Brain microvascular endothelial cell (primary cell): ENCODE results near the gene STPG4.
"Not testable (repeated sequence)": the region's sequence is repeated elsewhere in the genome, so short reads cannot be mapped to it uniquely, and the experiment has no call there.

Source experiments
- DNase-seq: peaks from one replicate; pipeline ENCODE4 v3.0.0-alpha.2; 2020
- H3K27ac ChIP-seq: fragments of 250-450 bp; sonication (Bioruptor Pico); 2 replicates; pipeline ENCODE4 v1.5.1; 2020; ENCODE audit warnings: mild to moderate bottlenecking, moderate library complexity
- H3K27me3 ChIP-seq: fragments of 250-450 bp; sonication (Bioruptor Pico); replicated peaks from 2 replicates; pipeline ENCODE4 v1.5.1; 2020; ENCODE audit warnings: mild to moderate bottlenecking
- H3K36me3 ChIP-seq: fragments of 250-450 bp; sonication (Bioruptor Pico); replicated peaks from 2 replicates; pipeline ENCODE4 v1.5.1; 2020; ENCODE audit warnings: mild to moderate bottlenecking
- H3K4me3 ChIP-seq: 2 replicates; pipeline ENCODE4 v1.5.1; 2011; ENCODE audit warnings: low read depth, mild to moderate bottlenecking, control low read depth, low read length, moderate library complexity
- CTCF ChIP-seq: IDR thresholded peaks from 2 replicates; pipeline ENCODE4 v1.5.1; 2011; ENCODE audit warnings: low read depth, mild to moderate bottlenecking, moderate library complexity, low read length, control low read depth, inconsistent platforms; ENCODE audit errors: missing control alignments
- in situ Hi-C: cut with HindIII; loops from 2 replicates; pipeline ENCODE4 v1.10.0; 2017; ENCODE audit warnings: low sequenced_read_pairs, low pct_ligation_motif_present

Gene STPG4

GRCh38 chr2:47109007-47109375 lies 46.1 kb downstream of the STPG4 start:
- in situ Hi-C loops = no loop called here
- Histone ChIP-seq H3K4me3 (no peak overlapping the region), H3K27me3 (no peaks in the 10 kb centered on the region), H3K27ac (no peak overlapping the region), H3K36me3 (no peaks in the 10 kb centered on the region)
- no peak for DNase-seq
- TF ChIP-seq CTCF = no peak

GRCh38 chr2:47108267-47109006 lies 46.7 kb downstream of the STPG4 start:
- in situ Hi-C loops, H3K27me3 ChIP-seq, H3K36me3 ChIP-seq, H3K4me3 ChIP-seq, DNase-seq, H3K27ac ChIP-seq: not testable (repeated sequence)

GRCh38 chr2:47107201-47107600 lies 47.9 kb downstream of the STPG4 start:
- H3K27me3 ChIP-seq, H3K27ac ChIP-seq, H3K36me3 ChIP-seq, in situ Hi-C loops, DNase-seq, H3K4me3 ChIP-seq: not testable (repeated sequence)

- H3K4me3 ChIP-seq, H3K36me3 ChIP-seq, H3K27ac ChIP-seq, DNase-seq, H3K27me3 ChIP-seq, in situ Hi-C loops: not testable (repeated sequence)
Measured at GRCh38 chr2:47106231-47106630, 48.9 kb downstream of the STPG4 start.

- H3K4me3 ChIP-seq, DNase-seq, H3K36me3 ChIP-seq, H3K27me3 ChIP-seq, in situ Hi-C loops, H3K27ac ChIP-seq: not testable (repeated sequence)
Measured at GRCh38 chr2:47099712-47100111, 55.4 kb downstream of the STPG4 start.

GRCh38 chr2:47098953-47099352 lies 56.2 kb downstream of the STPG4 start:
- H3K27me3 ChIP-seq = no peaks in the 10 kb centered on the region
- DNase-seq = no peak
- H3K36me3 ChIP-seq = no peaks in the 10 kb centered on the region
- no peak overlapping the region for H3K27ac ChIP-seq
- H3K4me3 ChIP-seq = no peak overlapping the region
- TF ChIP-seq CTCF = no peak
- in situ Hi-C loops = no loop called here

- TF ChIP-seq CTCF = no peak
- Histone ChIP-seq H3K36me3 (no peaks in the 10 kb centered on the region), H3K27me3 (no peaks in the 10 kb centered on the region), H3K27ac (no peak overlapping the region), H3K4me3 (no peak overlapping the region)
- in situ Hi-C loops = no loop called here
- no peak for DNase-seq
Measured at GRCh38 chr2:47097563-47097962, 57.5 kb downstream of the STPG4 start.

- in situ Hi-C loops = no loop called here
- Histone ChIP-seq H3K36me3 (no peaks in the 10 kb centered on the region), H3K27me3 (no peaks in the 10 kb centered on the region), H3K4me3 (no peak overlapping the region), H3K27ac (no peak overlapping the region)
- no peak for DNase-seq
- no peak for TF ChIP-seq CTCF
Measured at GRCh38 chr2:47096451-47096850, 58.7 kb downstream of the STPG4 start.
